Ishikawa (cell line): ENCODE measurements around the gene TIAM2.

ENCODE experiments used
- CEBPB ChIP-seq: IDR thresholded peaks from 2 replicates; pipeline ENCODE4 v1.6.1; 2012
- CREB1 ChIP-seq: IDR thresholded peaks from 2 replicates; pipeline ENCODE4 v1.6.1; 2012; ENCODE audit warnings: low read depth
- EGR1 ChIP-seq: IDR thresholded peaks from 2 replicates; pipeline ENCODE4 v1.6.1; 2012
- EP300 ChIP-seq: IDR thresholded peaks from 2 replicates; pipeline ENCODE4 v1.6.1; 2012; ENCODE audit warnings: borderline replicate concordance
- FOXM1 ChIP-seq: IDR thresholded peaks from 2 replicates; pipeline ENCODE4 v1.6.1; 2012; ENCODE audit warnings: low read depth, borderline replicate concordance
- MAX ChIP-seq: IDR thresholded peaks from 2 replicates; pipeline ENCODE4 v1.6.1; 2012
- NFIC ChIP-seq: IDR thresholded peaks from 2 replicates; pipeline ENCODE4 v1.6.1; 2012
- RAD21 ChIP-seq: IDR thresholded peaks from 2 replicates; pipeline ENCODE4 v1.6.1; 2012; ENCODE audit warnings: low read depth
- REST ChIP-seq: IDR thresholded peaks from 2 replicates; pipeline ENCODE4 v1.6.1; 2012; ENCODE audit warnings: low read depth, mild to moderate bottlenecking
- TAF1 ChIP-seq: IDR thresholded peaks from 2 replicates; pipeline ENCODE4 v1.6.1; 2012; ENCODE audit warnings: low read depth, mild to moderate bottlenecking
- TCF12 ChIP-seq: IDR thresholded peaks from 2 replicates; pipeline ENCODE4 v1.6.1; 2012; ENCODE audit warnings: low read depth
- TEAD4 ChIP-seq: IDR thresholded peaks from 2 replicates; pipeline ENCODE4 v1.6.1; 2012
- USF1 ChIP-seq: IDR thresholded peaks from 2 replicates; pipeline ENCODE4 v1.6.1; 2012
- YY1 ChIP-seq: IDR thresholded peaks from 2 replicates; pipeline ENCODE4 v1.6.1; 2012; ENCODE audit warnings: low read depth
- ZBTB7A ChIP-seq: IDR thresholded peaks from 2 replicates; pipeline ENCODE4 v1.6.1; 2012; ENCODE audit warnings: low read depth

Gene TIAM2

GRCh38 chr6:155190677-155191076, 195.6 kb downstream of the TIAM2 start:
- TF ChIP-seq ZBTB7A = no peak
- no peak for TF ChIP-seq YY1
- no peak for TF ChIP-seq CEBPB
- TF ChIP-seq TAF1 = no peak
- TF ChIP-seq NFIC = no peak
- TF ChIP-seq REST = no peak
- TF ChIP-seq TEAD4 = no peak
- no peak for TF ChIP-seq EGR1
- TF ChIP-seq FOXM1 = no peak
- TF ChIP-seq TCF12 = no peak
- no peak for TF ChIP-seq CREB1
- no peak for TF ChIP-seq EP300

GRCh38 chr6:155193526-155193925, 198.4 kb downstream of the TIAM2 start:
- TF ChIP-seq FOXM1 (no peak), MAX (no peak), CREB1 (no peak), YY1 (no peak), RAD21 (no peak), CEBPB (no peak), EP300 (no peak), TCF12 (no peak), ZBTB7A (no peak), USF1 (no peak), NFIC (no peak), TAF1 (no peak), REST (no peak), EGR1 (no peak)

GRCh38 chr6:155194399-155194798, 199.3 kb downstream of the TIAM2 start:
- TF ChIP-seq NFIC (no peak), FOXM1 (no peak), USF1 (no peak), EP300 (no peak), MAX (no peak), YY1 (no peak), CREB1 (no peak), EGR1 (no peak), REST (no peak), TEAD4 (no peak), ZBTB7A (no peak), RAD21 (no peak), CEBPB (no peak), TCF12 (no peak), TAF1 (no peak)

GRCh38 chr6:155195903-155196302, 200.8 kb downstream of the TIAM2 start:
- TF ChIP-seq NFIC = no peak
- no peak for TF ChIP-seq YY1
- TF ChIP-seq ZBTB7A = no peak

- TF ChIP-seq CREB1 = no peak
- no peak for TF ChIP-seq TEAD4
- TF ChIP-seq RAD21 = no peak
- no peak for TF ChIP-seq USF1
- TF ChIP-seq CEBPB = no peak
- TF ChIP-seq MAX = no peak
- TF ChIP-seq ZBTB7A = no peak
- TF ChIP-seq EGR1 = no peak
- TF ChIP-seq EP300 = no peak
- no peak for TF ChIP-seq NFIC
- no peak for TF ChIP-seq TAF1
- TF ChIP-seq FOXM1 = no peak
- no peak for TF ChIP-seq TCF12
- TF ChIP-seq REST = no peak
- no peak for TF ChIP-seq YY1
Observed at GRCh38 chr6:155196911-155197310, 201.8 kb downstream of the TIAM2 start.
